Activated CD8-positive, alpha-beta memory T cell treated with anti-CD3 and anti-CD28 coated beads for 48 hours (primary cell): ENCODE data around the gene EXOC6.

ENCODE experiments used
- DNase-seq, 3 experiments: peaks; one replicate each; pipeline ENCODE4 v3.0.0-alpha.2; 2020; ENCODE audit warnings: low read depth in 2 of 3, low spot score in 2 of 3

Gene EXOC6

GRCh38 chr10:93063144-93063976 is 215.0 kb downstream of the EXOC6 start:
- no peak for DNase-seq

GRCh38 chr10:93063977-93064660 is 215.8 kb downstream of the EXOC6 start:
- no peak for DNase-seq

- no peak for DNase-seq
These were observed 216.7 kb downstream of the EXOC6 start for GRCh38 chr10:93064874-93065660.

GRCh38 chr10:93065675-93066543 is 217.6 kb downstream of the EXOC6 start:
- no peak for DNase-seq

- DNase-seq = no peak
These were observed 218.2 kb downstream of the EXOC6 start for GRCh38 chr10:93066544-93066913.

- no peak for DNase-seq
These were observed 219.4 kb downstream of the EXOC6 start for GRCh38 chr10:93067443-93068365.

- no peak for DNase-seq
These were observed 220.3 kb downstream of the EXOC6 start for GRCh38 chr10:93068411-93069244.

GRCh38 chr10:93069245-93069561 is 220.9 kb downstream of the EXOC6 start:
- DNase-seq = no peak

- no peak for DNase-seq
These were observed 222.3 kb downstream of the EXOC6 start for GRCh38 chr10:93070378-93071176.

GRCh38 chr10:93071177-93071472 is 222.8 kb downstream of the EXOC6 start:
- DNase-seq = no peak

GRCh38 chr10:93071674-93072224 is 223.4 kb downstream of the EXOC6 start:
- no peak for DNase-seq

GRCh38 chr10:93072225-93072712 is 223.9 kb downstream of the EXOC6 start:
- no peak for DNase-seq

GRCh38 chr10:93072713-93073538 is 224.6 kb downstream of the EXOC6 start:
- no peak for DNase-seq

GRCh38 chr10:93073539-93074146 is 225.3 kb downstream of the EXOC6 start, which contains the start of gene CYP26A1:
CYP26A1 (plus strand) TSS chr10:93073893; CDS start chr10:93073935, 42 bp downstream.
- no peak for DNase-seq

GRCh38 chr10:93074147-93074596 is 225.9 kb downstream of the EXOC6 start:
- DNase-seq = no peak

- DNase-seq = no peak
These were observed 226.5 kb downstream of the EXOC6 start for GRCh38 chr10:93074597-93075368.
